Neuronal stem cell (in vitro differentiated cells): ENCODE measurements around the gene SMYD3.

Experiments
- DNase-seq: peaks from one replicate; pipeline ENCODE4 v3.0.0-alpha.2; 2013; ENCODE audit warnings: low spot score
- H2AFZ ChIP-seq: one replicate; pipeline ENCODE4 v1.6.1; 2013; ENCODE audit warnings: mild to moderate bottlenecking, low read length, inconsistent platforms
- H2AK5ac ChIP-seq: 2 replicates; pipeline ENCODE4 v1.6.1; 2013; ENCODE audit warnings: low read depth, mild to moderate bottlenecking, inconsistent platforms, low read length, moderate library complexity, mixed read lengths
- H2BK120ac ChIP-seq: 2 replicates; pipeline ENCODE4 v1.6.1; 2013; ENCODE audit warnings: low read depth, mild to moderate bottlenecking, inconsistent platforms, low read length, moderate library complexity, mixed read lengths
- H2BK12ac ChIP-seq: one replicate; pipeline ENCODE4 v1.6.1; 2013; ENCODE audit warnings: low read length, inconsistent platforms
- H2BK15ac ChIP-seq: 2 replicates; pipeline ENCODE4 v1.6.1; 2013; ENCODE audit warnings: mild to moderate bottlenecking, low read length, inconsistent platforms, mixed read lengths
- H2BK5ac ChIP-seq: one replicate; pipeline ENCODE4 v1.6.1; 2013; ENCODE audit warnings: inconsistent platforms, mild to moderate bottlenecking, low read length, moderate library complexity
- H3K14ac ChIP-seq: one replicate; pipeline ENCODE4 v1.6.1; 2013; ENCODE audit warnings: low read length, inconsistent platforms
- H3K18ac ChIP-seq: 2 replicates; pipeline ENCODE4 v1.6.1; 2013; ENCODE audit warnings: low read length, inconsistent platforms
- H3K23ac ChIP-seq: 2 replicates; pipeline ENCODE4 v1.6.1; 2013; ENCODE audit warnings: low read depth, mild to moderate bottlenecking, mixed read lengths, low read length, inconsistent platforms; ENCODE audit not compliant: poor library complexity
- H3K27ac ChIP-seq: replicated peaks from 3 replicates; pipeline ENCODE4 v1.5.1; 2013; ENCODE audit warnings: low read length, inconsistent platforms
- H3K27me3 ChIP-seq, 3 experiments: 2 replicates each; pipeline ENCODE4 v1.6.1; 2013; ENCODE audit warnings: low read length in 3 of 3, mild to moderate bottlenecking in 2 of 3, inconsistent platforms in 1 of 3, low read depth in 1 of 3, mixed read lengths in 1 of 3, moderate library complexity in 1 of 3; ENCODE audit not compliant: control insufficient read depth in 3 of 3, insufficient read depth in 3 of 3
- H3K36me3 ChIP-seq, 2 donors: replicated peaks in 1 of 2; 2 replicates each; pipeline ENCODE4 v1.6.1; 2013; ENCODE audit warnings: low read length in 2 of 2; ENCODE audit not compliant: control insufficient read depth in 2 of 2, insufficient read depth in 2 of 2
- H3K4ac ChIP-seq: 2 replicates; pipeline ENCODE4 v1.6.1; 2013; ENCODE audit warnings: inconsistent platforms, mild to moderate bottlenecking, low read length, moderate library complexity
- H3K4me1 ChIP-seq, 2 donors: 1 replicate in 1 of 2; 2 replicates in 1 of 2; pipeline ENCODE4 v1.6.1; 2013; ENCODE audit warnings: low read length in 2 of 2, low read depth in 1 of 2; ENCODE audit not compliant: control insufficient read depth in 2 of 2, insufficient read depth in 1 of 2
- H3K4me2 ChIP-seq: one replicate; pipeline ENCODE4 v1.6.1; 2013; ENCODE audit warnings: mild to moderate bottlenecking, low read length, inconsistent platforms; ENCODE audit not compliant: insufficient read depth, poor library complexity, severe bottlenecking
- H3K4me3 ChIP-seq, 2 donors: 2 replicates each; pipeline ENCODE4 v1.5.1; 2013; ENCODE audit warnings: low read length in 2 of 2, mild to moderate bottlenecking in 2 of 2, inconsistent platforms in 1 of 2, moderate library complexity in 1 of 2
- H3K79me1 ChIP-seq: one replicate; pipeline ENCODE4 v1.6.1; 2013; ENCODE audit warnings: low read depth, mild to moderate bottlenecking, inconsistent platforms, low read length, moderate library complexity
- H3K9ac ChIP-seq: one replicate; pipeline ENCODE4 v1.6.1; 2013; ENCODE audit warnings: mild to moderate bottlenecking, low read depth, low read length, inconsistent platforms; ENCODE audit not compliant: poor library complexity
- H3K9me3 ChIP-seq, 2 donors: replicated peaks in 1 of 2; 2 replicates each; pipeline versions ENCODE3 to v1.6.1; 2013; ENCODE audit warnings: low read length in 2 of 2, mild to moderate bottlenecking in 2 of 2, inconsistent platforms in 1 of 2, low read depth in 1 of 2, mixed read lengths in 1 of 2, moderate library complexity in 1 of 2; ENCODE audit not compliant: control insufficient read depth in 2 of 2, insufficient read depth in 1 of 2
- H4K8ac ChIP-seq: one replicate; pipeline ENCODE4 v1.6.1; 2013; ENCODE audit warnings: low read depth, mild to moderate bottlenecking, inconsistent platforms, low read length, moderate library complexity
- H4K91ac ChIP-seq: one replicate; pipeline ENCODE4 v1.6.1; 2013; ENCODE audit warnings: low read length, low read depth, mild to moderate bottlenecking, inconsistent platforms; ENCODE audit not compliant: poor library complexity
- WGBS, 2 donors: extraction: QIAGEN DNeasy Blood & Tissue Kit; methylation state at CpG; one replicate each; pipeline ENCODE4 v1.1.7; 2013; ENCODE audit warnings: missing lambda C conversion rate in 2 of 2, mixed read lengths in 1 of 2; ENCODE audit not compliant: insufficient read length in 2 of 2, insufficient replicate concordance in 1 of 2; ENCODE audit errors: extremely low coverage in 2 of 2; 5-methylcytosine and 5-hydroxymethylcytosine counted together

Gene SMYD3

GRCh38 chr1:246418565-246419312 is 88.3 kb downstream of the SMYD3 start:
- Histone ChIP-seq H3K27me3 (no peaks in the 10 kb centered on the region), H2BK12ac (no peak overlapping the region), H3K4me3 (no peak overlapping the region), H3K27ac (no peak overlapping the region), H3K4me1 (no peaks in the 10 kb centered on the region), H2BK5ac (no peak overlapping the region), H3K18ac (no peak overlapping the region), H2BK120ac (no peak overlapping the region), H3K79me1 (no peaks in the 10 kb centered on the region), H3K4me2 (no peak overlapping the region), H2AK5ac (no peak overlapping the region), H3K9me3 (peaks cover 5 to 8% of the 10 kb centered on the region in 2 donors), H3K36me3 (no peaks in the 10 kb centered on the region), H2AFZ (no peak overlapping the region), H3K14ac (no peak overlapping the region), H4K91ac (no peak overlapping the region), H4K8ac (no peak overlapping the region), H3K9ac (no peak overlapping the region), H3K23ac (no peak overlapping the region), H3K4ac (no peak overlapping the region), H2BK15ac (no peak overlapping the region)
- DNase-seq, result no peak
- WGBS, 2 donors, result no CpG with 5 or more reads among the region's 19 CpGs

DNA sequence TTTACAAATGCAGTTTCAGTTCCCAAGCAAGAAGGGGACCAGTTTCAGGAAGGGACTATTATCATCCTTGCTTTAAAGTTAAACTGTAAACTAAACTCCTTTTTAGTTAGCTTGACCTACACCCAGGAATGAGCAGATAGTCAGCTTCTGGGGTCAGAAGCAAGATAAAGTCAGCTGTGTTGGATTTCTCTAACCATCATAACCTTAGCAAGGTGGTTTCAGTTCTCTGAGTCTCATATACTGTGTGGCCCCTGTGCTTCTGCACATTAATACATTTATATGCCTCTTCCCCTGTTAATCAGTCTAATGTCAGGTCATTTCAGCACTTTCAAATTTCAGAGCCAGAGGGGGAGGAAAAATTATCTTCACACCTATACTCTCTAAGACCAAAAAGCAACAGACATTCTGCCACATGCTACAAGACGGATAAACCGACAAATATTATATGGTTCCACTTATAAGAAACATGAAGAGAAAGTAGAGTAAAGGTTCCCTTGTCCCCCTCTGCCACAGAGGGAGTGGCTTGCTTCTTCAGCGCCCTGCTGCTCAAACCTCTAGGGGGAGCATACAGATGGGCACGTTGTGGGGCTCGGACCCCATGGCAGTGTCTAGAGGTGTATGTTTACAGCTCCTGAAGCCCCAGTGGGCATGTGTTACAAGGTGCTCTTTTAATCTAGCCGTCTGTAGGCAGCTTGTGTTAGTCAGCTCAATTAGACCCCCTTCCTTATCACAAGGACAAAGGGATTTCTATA is 89.1 kb downstream of the SMYD3 start:
- no CpG with 5 or more reads among the region's 6 CpGs for WGBS, 2 donors
- no peak overlapping the region for H2BK120ac ChIP-seq
- H3K14ac ChIP-seq, result no peak overlapping the region
- no peak overlapping the region for H3K23ac ChIP-seq
- no peak overlapping the region for H3K4me3 ChIP-seq
- H2AK5ac ChIP-seq, result no peak overlapping the region
- DNase-seq, result no peak
- H3K79me1 ChIP-seq, result no peaks in the 10 kb centered on the region
- no peak overlapping the region for H2BK12ac ChIP-seq
- H3K27me3 ChIP-seq, result no peaks in the 10 kb centered on the region
- H3K27ac ChIP-seq, result no peak overlapping the region
- H3K9ac ChIP-seq, result no peak overlapping the region
- no peak overlapping the region for H3K18ac ChIP-seq
- no peak overlapping the region for H3K4me2 ChIP-seq
- no peak overlapping the region for H3K4ac ChIP-seq
- H3K4me1 ChIP-seq, result no peaks in the 10 kb centered on the region
- no peak overlapping the region for H2BK5ac ChIP-seq
- H3K9me3 ChIP-seq, result peaks cover 5 to 8% of the 10 kb centered on the region in 2 donors
- no peak overlapping the region for H2BK15ac ChIP-seq
- H3K36me3 ChIP-seq, result no peaks in the 10 kb centered on the region
- H4K91ac ChIP-seq, result no peak overlapping the region
- H4K8ac ChIP-seq, result no peak overlapping the region
- H2AFZ ChIP-seq, result no peak overlapping the region

GRCh38 chr1:246417152-246417812 is 89.8 kb downstream of the SMYD3 start:
- Histone ChIP-seq H3K27me3 (no peaks in the 10 kb centered on the region), H3K18ac (no peak overlapping the region), H2BK12ac (no peak overlapping the region), H3K23ac (no peak overlapping the region), H2BK15ac (no peak overlapping the region), H3K9me3 (peaks cover 5 to 8% of the 10 kb centered on the region in 2 donors), H3K14ac (no peak overlapping the region), H3K79me1 (no peaks in the 10 kb centered on the region), H4K91ac (no peak overlapping the region), H2AK5ac (no peak overlapping the region), H3K27ac (no peak overlapping the region), H2BK120ac (no peak overlapping the region), H4K8ac (no peak overlapping the region), H3K4me2 (no peak overlapping the region), H3K4ac (no peak overlapping the region), H3K4me3 (no peak overlapping the region), H3K9ac (no peak overlapping the region), H3K36me3 (no peaks in the 10 kb centered on the region), H3K4me1 (no peaks in the 10 kb centered on the region), H2BK5ac (no peak overlapping the region), H2AFZ (no peak overlapping the region)
- no peak for DNase-seq
- no CpG with 5 or more reads among the region's 4 CpGs for WGBS, 2 donors

- Histone ChIP-seq H3K36me3 (no peaks in the 10 kb centered on the region), H3K9me3 (peaks cover 5 to 8% of the 10 kb centered on the region in 2 donors), H2BK12ac (no peak overlapping the region), H2BK15ac (no peak overlapping the region), H2AFZ (no peak overlapping the region), H3K9ac (no peak overlapping the region), H4K8ac (no peak overlapping the region), H3K79me1 (no peaks in the 10 kb centered on the region), H3K18ac (no peak overlapping the region), H2AK5ac (no peak overlapping the region), H4K91ac (no peak overlapping the region), H2BK120ac (no peak overlapping the region), H3K23ac (no peak overlapping the region), H3K4ac (no peak overlapping the region), H3K27ac (no peak overlapping the region), H3K4me3 (no peak overlapping the region), H3K14ac (no peak overlapping the region), H2BK5ac (no peak overlapping the region), H3K4me1 (no peaks in the 10 kb centered on the region), H3K4me2 (no peak overlapping the region), H3K27me3 (no peaks in the 10 kb centered on the region)
- DNase-seq, result no peak
- no CpG with 5 or more reads among the region's 1 CpG for WGBS, 2 donors
Observed at GRCh38 chr1:246416261-246416660, 90.8 kb downstream of the SMYD3 start.
